Natural killer cell (primary cell): ENCODE measurements around the gene CDC37. TPM values are rescaled to one million over a fixed set of nuclear protein-coding genes. Genes with fewer than 3 reads are reported as not detected.
"Not testable (repeated sequence)": the region's sequence is repeated elsewhere in the genome, so short reads cannot be mapped to it uniquely, and the experiment has no call there.

Experiments used
- ATAC-seq, 3 donors: fragments of 150-1000 bp in 2 of 3; fragments of 200-7000 bp in 1 of 3; cut with Tn5 transposase; 1 replicate in 1 of 3; 2 replicates in 2 of 3; pipeline ENCODE4 v1.10.0; 2021; ENCODE audit warnings: mild to moderate bottlenecking in 2 of 3, moderate library complexity in 2 of 3
- DNase-seq, 2 donors: peaks; one replicate each; pipeline versions ENCODE4 v3.0.0 to v3.0.0-alpha.2; 2013 to 2021; ENCODE audit warnings: mixed read lengths in 1 of 2
- H3K27ac ChIP-seq: one replicate; pipeline ENCODE4 v1.5.1; 2013; ENCODE audit warnings: mild to moderate bottlenecking, low read length
- H3K27me3 ChIP-seq: one replicate; pipeline ENCODE4 v1.6.1; 2013; ENCODE audit warnings: low read length; ENCODE audit not compliant: control insufficient read depth, insufficient read depth
- H3K36me3 ChIP-seq: one replicate; pipeline ENCODE4 v1.6.1; 2013; ENCODE audit warnings: low read length; ENCODE audit not compliant: control insufficient read depth, insufficient read depth
- H3K4me1 ChIP-seq: one replicate; pipeline ENCODE4 v1.6.1; 2013; ENCODE audit warnings: low read length; ENCODE audit not compliant: control insufficient read depth, insufficient read depth
- H3K4me3 ChIP-seq: one replicate; pipeline ENCODE4 v1.5.1; 2013; ENCODE audit warnings: low read length
- H3K9me3 ChIP-seq: one replicate; pipeline ENCODE4 v1.6.1; 2013; ENCODE audit warnings: low read length; ENCODE audit not compliant: control insufficient read depth, insufficient read depth
- H3K27ac Mint-ChIP-seq, 2 donors: one replicate each; pipeline ENCODE4 v1.8.0; 2022; ENCODE audit warnings: mild to moderate bottlenecking in 2 of 2, mixed read lengths in 2 of 2, moderate library complexity in 1 of 2
- H3K27me3 Mint-ChIP-seq, 2 donors: one replicate each; pipeline ENCODE4 v1.8.0; 2022; ENCODE audit warnings: low read depth in 2 of 2, mixed read lengths in 2 of 2
- H3K36me3 Mint-ChIP-seq: one replicate; pipeline ENCODE4 v1.8.0; 2022; ENCODE audit warnings: mixed read lengths
- H3K4me1 Mint-ChIP-seq, 2 donors: one replicate each; pipeline ENCODE4 v1.8.0; 2022; ENCODE audit warnings: mixed read lengths in 2 of 2
- H3K4me3 Mint-ChIP-seq: one replicate; pipeline ENCODE4 v1.8.0; 2022; ENCODE audit warnings: mild to moderate bottlenecking, moderate library complexity, mixed read lengths
- H3K9me3 Mint-ChIP-seq, 2 donors: one replicate each; pipeline ENCODE4 v1.8.0; 2022; ENCODE audit warnings: mixed read lengths in 2 of 2
- WGBS: methylation state at CpG from one replicate; pipeline ENCODE4 v1.1.7; 2013; ENCODE audit warnings: missing lambda C conversion rate; ENCODE audit not compliant: insufficient coverage; 5-methylcytosine and 5-hydroxymethylcytosine counted together
- intact Hi-C: fragments of 100-400 bp; cut with micrococcal nuclease; formaldehyde crosslinking; loops from one replicate; pipeline ENCODE4 v1.14.2; 2022
- total RNA-seq, 4 donors: library from RNA; stranded (reverse); fragments of 120-200 nt in 1 of 4; gene quantifications; one replicate each; pipeline versions ENCODE4 v1.2.3 to v1.2.4, GENCODE V29; 2013 to 2022
- TF ChIP-seq, protein P1 (sequence below): fragments of 200-600 bp; IDR thresholded peaks from one replicate; pipeline ENCODE4 v1.8.0; 2022; ENCODE audit warnings: antibody characterized with exemption

The CDC37 gene
- total RNA-seq, 3 donors from 2014 or later (not counting 1 experiment from before 2014, with no cell fraction given): 211 to 242 (median 223) TPM

DNA sequence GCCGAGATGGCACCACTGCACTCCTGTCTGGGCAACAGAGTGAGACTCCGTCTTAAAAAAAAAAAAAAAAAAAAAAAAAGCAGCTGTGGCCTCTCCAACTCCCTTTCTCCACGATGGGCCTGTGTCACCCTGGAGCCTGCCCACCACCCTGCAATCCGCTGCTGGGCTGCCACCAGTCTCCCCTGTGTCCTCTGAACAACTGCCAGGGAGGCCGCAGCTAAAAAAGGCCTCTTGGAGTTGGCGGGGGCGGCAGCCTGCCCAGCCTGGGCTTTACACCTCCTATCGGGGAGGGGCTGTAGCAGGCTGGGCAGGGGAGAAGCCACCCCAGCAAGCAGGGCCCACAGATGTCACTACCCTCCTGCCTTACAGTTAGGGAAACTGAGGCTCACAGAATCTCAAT lies 3.5 kb downstream of the CDC37 start:
- peaks cover 8% of the 10 kb centered on the region for H3K36me3 ChIP-seq
- no peak overlapping the region for H3K27ac ChIP-seq
- ATAC-seq: no peak
- H3K4me3 Mint-ChIP-seq: no peak overlapping the region
- H3K9me3 ChIP-seq: no peaks in the 10 kb centered on the region
- no peaks in the 10 kb centered on the region for H3K36me3 Mint-ChIP-seq
- no peaks in the 10 kb centered on the region for H3K27me3 ChIP-seq
- peaks cover 39% of the 10 kb centered on the region for H3K4me1 ChIP-seq
- H3K9me3 Mint-ChIP-seq: no peaks in the 10 kb centered on the region
- intact Hi-C loops: loop anchor here (5.0 kb wide), 1 partner anchor 77 kb away; no protein-coding TSS in a partner anchor
- H3K27ac Mint-ChIP-seq: no peak overlapping the region
- H3K4me1 Mint-ChIP-seq: peaks cover 38 to 65% of the 10 kb centered on the region in 2 donors
- 97% methylated on average over 8 of the region's 8 CpGs for WGBS
- no peaks in the 10 kb centered on the region for H3K27me3 Mint-ChIP-seq
- H3K4me3 ChIP-seq: no peak overlapping the region
- DNase-seq: no peak
- TF ChIP-seq, protein P1, sequence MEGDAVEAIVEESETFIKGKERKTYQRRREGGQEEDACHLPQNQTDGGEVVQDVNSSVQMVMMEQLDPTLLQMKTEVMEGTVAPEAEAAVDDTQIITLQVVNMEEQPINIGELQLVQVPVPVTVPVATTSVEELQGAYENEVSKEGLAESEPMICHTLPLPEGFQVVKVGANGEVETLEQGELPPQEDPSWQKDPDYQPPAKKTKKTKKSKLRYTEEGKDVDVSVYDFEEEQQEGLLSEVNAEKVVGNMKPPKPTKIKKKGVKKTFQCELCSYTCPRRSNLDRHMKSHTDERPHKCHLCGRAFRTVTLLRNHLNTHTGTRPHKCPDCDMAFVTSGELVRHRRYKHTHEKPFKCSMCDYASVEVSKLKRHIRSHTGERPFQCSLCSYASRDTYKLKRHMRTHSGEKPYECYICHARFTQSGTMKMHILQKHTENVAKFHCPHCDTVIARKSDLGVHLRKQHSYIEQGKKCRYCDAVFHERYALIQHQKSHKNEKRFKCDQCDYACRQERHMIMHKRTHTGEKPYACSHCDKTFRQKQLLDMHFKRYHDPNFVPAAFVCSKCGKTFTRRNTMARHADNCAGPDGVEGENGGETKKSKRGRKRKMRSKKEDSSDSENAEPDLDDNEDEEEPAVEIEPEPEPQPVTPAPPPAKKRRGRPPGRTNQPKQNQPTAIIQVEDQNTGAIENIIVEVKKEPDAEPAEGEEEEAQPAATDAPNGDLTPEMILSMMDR: no peak

DNA sequence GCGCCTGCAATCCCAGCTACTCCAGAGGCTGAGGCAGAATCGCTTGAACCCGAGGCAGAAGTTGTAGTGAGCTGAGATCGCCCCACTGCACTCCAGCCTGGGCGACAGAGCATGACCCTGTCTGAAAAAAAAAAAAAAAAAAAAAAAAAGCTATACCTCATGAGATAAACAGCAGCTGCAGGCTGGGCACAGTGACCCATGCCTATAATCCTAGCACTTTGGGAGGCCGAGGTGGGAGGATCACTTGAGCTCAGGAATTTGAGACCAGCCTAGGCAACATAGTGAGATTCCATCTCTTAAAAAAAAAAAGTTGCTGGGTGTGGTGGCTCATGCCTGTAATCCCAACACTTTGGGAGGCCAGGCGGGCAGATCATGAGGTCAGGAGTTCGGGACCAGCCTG lies 4.0 kb downstream of the CDC37 start:
- H3K4me3 ChIP-seq, H3K36me3 Mint-ChIP-seq, H3K9me3 Mint-ChIP-seq, H3K9me3 ChIP-seq, H3K27me3 Mint-ChIP-seq, ATAC-seq, H3K27ac Mint-ChIP-seq, DNase-seq, intact Hi-C loops, H3K27me3 ChIP-seq, H3K27ac ChIP-seq, H3K4me3 Mint-ChIP-seq: not testable (repeated sequence)
- WGBS: 86% methylated on average over 8 of the region's 8 CpGs
- Histone ChIP-seq H3K36me3 (peaks cover 11% of the 10 kb centered on the region), H3K4me1 (peaks cover 34% of the 10 kb centered on the region)
- peaks cover 36 to 61% of the 10 kb centered on the region in 2 donors for H3K4me1 Mint-ChIP-seq

DNA sequence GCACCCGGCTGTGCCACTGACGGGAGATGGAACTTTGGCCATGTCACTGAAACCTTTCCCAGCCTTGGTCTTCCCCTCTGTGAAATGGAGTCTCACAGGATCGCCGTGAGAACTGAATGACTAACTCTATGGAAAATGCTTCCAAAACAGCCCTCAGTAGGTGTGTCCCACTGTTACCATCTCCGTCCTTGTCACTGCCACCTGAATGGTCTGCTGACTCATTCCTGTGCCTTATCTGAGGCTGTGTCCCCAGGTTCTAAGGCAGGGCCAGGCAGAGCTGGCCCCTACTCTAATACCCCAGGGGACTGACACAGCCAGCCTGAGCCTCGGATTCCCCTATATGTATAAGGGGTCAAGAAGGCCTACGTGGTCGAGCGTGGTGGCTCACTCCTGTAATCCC lies 4.5 kb downstream of the CDC37 start:
- H3K27me3 Mint-ChIP-seq: no peaks in the 10 kb centered on the region
- H3K36me3 Mint-ChIP-seq: no peaks in the 10 kb centered on the region
- no peak overlapping the region for H3K4me3 ChIP-seq
- WGBS: 97% methylated on average over 8 of the region's 9 CpGs
- ATAC-seq (no peak), DNase-seq (no peak)
- intact Hi-C loops: no loop called here
- no peaks in the 10 kb centered on the region for H3K9me3 Mint-ChIP-seq
- peaks cover 29% of the 10 kb centered on the region for H3K4me1 ChIP-seq
- H3K4me1 Mint-ChIP-seq: peaks cover 30 to 56% of the 10 kb centered on the region in 2 donors
- TF ChIP-seq, protein P1: no peak
- peak overlapping the region in 1 of 2 donors; percentile 34 for H3K27ac Mint-ChIP-seq
- no peak overlapping the region for H3K27ac ChIP-seq
- no peak overlapping the region for H3K4me3 Mint-ChIP-seq
- H3K9me3 ChIP-seq: no peaks in the 10 kb centered on the region
- H3K36me3 ChIP-seq: peaks cover 11% of the 10 kb centered on the region
- H3K27me3 ChIP-seq: no peaks in the 10 kb centered on the region

- Mint-ChIP-seq H3K4me3 (no peak overlapping the region), H3K4me1 (peaks cover 9 to 27% of the 10 kb centered on the region in 2 donors), H3K36me3 (no peaks in the 10 kb centered on the region), H3K27ac (peak overlapping the region in 1 of 2 donors; percentile 14), H3K9me3 (no peaks in the 10 kb centered on the region), H3K27me3 (no peaks in the 10 kb centered on the region)
- no peaks in the 10 kb centered on the region for H3K27me3 ChIP-seq
- intact Hi-C loops: no loop called here
- DNase-seq: no peak
- no peak for ATAC-seq
- 94% methylated on average over 24 of the region's 24 CpGs for WGBS
- TF ChIP-seq, protein P1: no peak
- no peaks in the 10 kb centered on the region for H3K9me3 ChIP-seq
- H3K27ac ChIP-seq: no peak overlapping the region
- peaks cover 2% of the 10 kb centered on the region for H3K4me1 ChIP-seq
- peaks cover 32% of the 10 kb centered on the region for H3K36me3 ChIP-seq
- no peak overlapping the region for H3K4me3 ChIP-seq
Observed at GRCh38 chr19:10395917-10396316, 7.4 kb downstream of the CDC37 start.
